Stimulated activated CD8-positive, alpha-beta memory T cell treated with anti-CD3 and anti-CD28 coated beads, Interleukin-12 subunit alpha, Interleukin-12 subunit beta, amount 100 ng/mL, for 1 hour (primary cell): ENCODE results near the gene RHBDD2.
"Not testable (repeated sequence)": the region's sequence is repeated elsewhere in the genome, so short reads cannot be mapped to it uniquely, and the experiment has no call there.

Source experiments
- DNase-seq: peaks from one replicate; pipeline ENCODE4 v3.0.0-alpha.2; 2020; ENCODE audit warnings: low read depth

The RHBDD2 gene

DNA sequence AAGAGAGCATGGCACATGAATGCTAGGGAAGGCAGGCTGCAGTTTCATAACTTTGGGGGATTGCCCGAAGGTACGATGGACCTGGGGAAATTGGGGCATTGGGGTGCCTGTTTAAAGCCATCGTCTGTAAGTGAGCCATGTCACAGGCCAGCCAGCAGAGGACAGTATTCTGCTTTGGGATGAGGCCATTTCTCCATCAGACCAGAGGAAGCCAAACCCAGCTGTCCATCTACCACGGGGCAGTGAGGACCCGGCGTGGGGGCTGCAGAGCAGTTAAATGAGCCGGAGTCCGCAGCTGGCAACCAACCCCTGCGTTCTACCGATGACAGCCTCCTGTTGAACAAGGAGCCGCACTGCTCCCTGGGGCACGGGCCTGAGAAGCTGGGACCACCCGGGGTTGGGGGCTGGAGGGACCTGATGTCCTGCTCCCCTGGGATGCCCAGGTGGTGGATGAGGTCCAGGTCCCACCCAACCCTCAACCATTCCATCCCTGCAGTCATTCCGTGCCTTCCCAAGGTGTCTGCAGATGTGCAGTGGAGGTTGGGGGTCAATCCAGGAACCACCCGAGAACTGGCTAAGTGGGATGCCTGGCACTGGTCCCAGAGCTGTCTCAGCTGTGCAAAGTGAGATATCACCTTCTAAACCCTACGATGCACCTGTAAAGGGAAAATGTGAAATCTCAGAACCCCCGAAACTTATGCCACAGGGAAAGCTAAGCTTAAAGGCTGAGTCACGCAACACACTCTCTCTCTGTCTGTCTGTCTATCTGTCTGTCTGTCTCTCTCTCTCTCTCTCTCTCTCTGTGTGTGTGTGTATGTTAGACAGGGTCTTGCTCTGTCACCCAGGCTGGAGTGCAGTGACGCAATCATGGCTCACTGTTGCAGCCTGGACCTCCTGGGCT is 12.1 kb upstream of the RHBDD2 start:
- peak; percentile 20 for DNase-seq

DNA sequence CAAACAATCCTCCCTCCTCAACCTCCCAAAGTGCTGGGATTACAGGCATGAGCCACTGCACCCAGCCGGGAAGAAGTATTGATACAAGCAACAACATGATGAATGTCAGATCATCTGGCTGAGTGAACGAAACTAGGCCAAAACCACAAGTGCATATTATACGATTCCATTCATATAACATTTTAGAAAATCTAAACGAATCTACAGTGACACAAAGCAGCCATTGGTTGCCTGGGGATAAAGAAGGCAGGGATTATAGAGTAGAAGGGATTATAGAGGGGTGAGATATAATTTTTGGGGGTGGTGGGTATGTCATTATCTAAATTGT is 11.5 kb upstream of the RHBDD2 start:
- DNase-seq: no peak

DNA sequence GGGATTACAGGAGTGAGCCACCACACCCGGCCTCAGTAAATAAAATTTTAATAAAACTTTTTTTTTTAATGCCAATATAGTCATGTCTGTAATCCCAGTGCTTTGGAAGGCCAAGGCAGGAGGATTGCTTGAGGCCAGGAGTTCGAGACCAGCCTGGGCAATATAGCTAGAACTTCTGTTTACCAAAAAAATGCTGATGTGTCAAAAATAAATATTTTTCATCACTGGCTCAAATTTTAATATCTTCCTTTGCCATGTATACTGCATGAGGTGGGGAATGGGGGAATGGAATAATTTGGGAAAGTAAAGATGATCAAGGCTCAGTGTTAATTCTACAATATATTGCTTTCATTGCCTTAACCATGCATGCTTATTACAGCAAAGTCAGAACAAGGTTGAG is 10.7 kb upstream of the RHBDD2 start:
- DNase-seq: no peak

DNA sequence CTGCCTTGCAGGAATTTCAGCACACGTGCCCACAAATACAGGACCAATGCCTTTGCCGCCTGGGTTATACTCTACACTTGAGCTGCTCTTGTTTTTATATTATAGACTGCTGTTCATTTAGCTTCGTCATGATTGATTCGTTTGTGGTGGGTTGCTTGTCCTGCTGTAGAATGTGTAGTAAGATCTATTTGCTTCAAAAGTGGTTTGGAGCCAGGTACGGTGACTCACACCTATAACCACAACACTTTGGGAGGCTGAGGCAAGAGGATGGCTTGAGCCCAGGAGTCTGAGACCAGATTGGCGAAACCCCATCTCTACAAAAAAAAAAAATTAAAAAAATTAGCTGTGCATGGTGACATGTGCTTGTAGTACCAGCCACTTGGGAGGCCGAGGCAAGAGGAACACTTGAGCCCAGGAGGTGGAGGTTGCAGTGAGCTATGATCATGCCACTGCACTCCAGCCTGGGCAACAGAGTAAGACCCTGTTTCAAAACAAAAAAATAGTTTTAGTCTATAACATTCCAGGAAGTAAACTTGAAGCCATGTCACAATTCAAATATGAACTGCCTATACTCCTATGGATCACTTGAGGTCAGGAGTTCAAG is 9.0 kb upstream of the RHBDD2 start:
- no peak for DNase-seq

DNA sequence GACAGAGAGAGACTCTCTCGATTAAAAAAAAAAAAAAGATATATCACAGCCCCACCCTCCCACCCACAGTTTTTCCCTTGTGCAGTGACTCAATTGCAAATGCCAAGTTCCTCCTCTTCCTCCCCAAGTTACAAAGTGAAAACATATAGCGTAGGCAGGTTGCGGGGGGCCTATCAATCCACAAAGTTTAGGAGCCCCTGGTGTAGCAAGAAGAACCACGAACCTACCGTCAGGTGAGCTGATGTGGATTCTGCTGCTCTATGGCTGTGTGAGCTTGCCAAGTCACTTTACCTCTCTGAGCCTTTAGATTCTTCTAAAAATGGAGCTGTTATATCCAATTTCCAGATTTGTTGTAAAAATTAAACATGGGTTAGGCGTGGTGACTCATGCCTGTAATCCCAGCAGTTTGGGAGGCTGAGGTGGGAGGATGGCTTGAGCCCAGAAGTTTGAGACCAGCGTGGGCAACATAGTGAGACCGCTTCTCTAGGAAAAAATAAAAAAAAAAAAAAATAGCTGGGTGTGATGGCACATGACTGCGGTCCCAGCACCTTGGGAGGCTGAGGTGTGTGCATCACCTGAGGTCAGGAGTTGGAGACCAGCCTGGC is 8.2 kb upstream of the RHBDD2 start:
- DNase-seq: no peak

DNA sequence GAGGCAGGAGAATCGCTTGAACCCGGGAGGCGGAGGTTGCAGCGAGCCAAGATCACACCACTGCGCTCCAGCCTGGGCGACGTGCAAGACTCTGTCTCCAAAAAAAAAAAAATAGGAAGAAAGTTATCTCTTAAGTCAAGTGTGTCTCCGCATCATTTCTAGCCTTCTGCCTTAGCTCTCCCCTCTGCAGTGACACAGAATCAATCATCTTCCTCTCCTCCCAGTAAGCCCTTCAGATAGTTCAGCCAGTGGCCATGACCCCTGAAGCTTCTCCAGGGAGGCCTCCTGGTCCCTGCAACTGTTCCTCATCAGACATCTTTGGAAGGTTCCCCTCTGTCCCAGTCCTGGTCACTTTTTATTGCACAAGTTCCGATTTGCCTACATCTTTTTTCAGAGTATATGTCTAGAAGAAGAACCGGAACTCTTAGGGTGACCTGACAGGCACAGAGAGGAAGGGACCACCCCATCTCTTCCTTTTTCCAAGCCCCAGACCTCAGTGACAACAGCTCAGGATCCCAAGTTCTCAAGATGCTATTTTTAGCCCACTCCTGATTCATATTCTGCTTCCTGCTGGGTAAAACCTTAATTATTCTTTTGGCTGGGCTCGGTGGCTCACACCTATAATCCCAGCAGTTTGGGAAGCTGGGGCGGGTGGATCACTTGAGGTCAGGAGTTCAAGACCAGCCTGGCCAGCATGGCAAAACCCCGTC is 6.6 kb upstream of the RHBDD2 start:
- no peak for DNase-seq

DNA sequence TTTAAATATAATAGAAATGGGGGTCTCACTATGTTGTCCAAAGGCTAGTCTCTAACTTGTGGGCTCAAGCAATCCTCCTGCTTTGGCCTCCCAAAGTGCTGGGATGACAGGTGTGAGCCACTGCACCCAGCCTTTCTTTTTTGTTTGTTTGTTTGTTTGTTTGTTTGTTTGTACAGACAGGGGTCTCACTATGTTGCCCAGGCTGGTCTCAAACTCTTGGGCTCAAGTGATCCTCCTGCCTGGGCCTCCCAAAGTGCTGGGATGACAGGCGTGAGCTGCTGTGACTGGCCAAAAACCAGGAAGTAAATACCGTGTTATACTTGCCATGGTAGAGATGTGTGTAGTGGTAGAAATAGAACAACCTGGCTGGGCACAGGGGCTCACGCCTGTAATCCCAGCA is 4.7 kb upstream of the RHBDD2 start:
- not testable (repeated sequence) for DNase-seq

DNA sequence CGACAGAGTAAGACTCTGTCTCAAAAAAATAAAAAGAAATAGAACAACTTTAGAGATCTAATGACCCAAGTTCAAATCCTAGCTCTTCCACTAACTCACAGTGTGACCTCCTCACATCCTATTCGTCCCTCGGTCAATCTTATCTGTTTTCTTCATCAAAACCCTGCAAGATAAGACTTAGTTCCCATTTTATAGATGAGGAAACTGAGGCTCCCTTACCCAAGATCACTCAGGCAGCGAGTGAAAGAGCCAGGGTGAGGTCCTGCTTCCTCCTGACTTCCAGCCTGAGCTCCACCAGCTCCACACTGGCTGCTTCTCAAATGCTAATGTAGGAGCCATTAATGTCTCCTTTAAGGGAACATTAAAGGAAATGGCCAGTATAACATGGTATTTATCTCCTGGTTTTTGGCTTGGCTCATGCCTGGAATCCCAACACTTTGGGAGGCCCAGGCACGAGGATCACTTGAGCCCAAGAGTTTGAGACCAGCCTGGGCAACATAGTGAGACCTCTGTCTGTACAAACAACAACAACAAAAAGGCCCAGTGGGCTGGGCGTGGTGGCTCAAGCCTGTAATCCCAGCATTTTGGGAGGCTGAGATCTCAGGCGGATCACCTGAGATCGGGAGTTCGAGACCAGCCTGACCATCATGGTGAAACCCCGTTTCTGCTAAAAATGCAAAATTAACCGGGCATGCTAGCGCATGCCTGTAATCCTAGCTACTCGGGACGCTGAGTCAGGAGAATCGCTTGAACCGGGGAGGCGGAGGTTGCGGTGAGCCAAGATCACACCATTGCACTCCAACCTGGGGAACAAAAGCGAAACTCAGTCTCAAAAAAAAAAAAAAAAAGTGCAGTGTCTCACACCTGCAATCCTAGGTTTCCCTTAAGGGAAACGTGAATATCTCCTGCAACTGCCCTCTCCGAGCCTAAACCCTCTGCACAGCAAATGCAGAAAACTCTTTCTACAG is 3.4 kb upstream of the RHBDD2 start:
- no peak for DNase-seq

DNA sequence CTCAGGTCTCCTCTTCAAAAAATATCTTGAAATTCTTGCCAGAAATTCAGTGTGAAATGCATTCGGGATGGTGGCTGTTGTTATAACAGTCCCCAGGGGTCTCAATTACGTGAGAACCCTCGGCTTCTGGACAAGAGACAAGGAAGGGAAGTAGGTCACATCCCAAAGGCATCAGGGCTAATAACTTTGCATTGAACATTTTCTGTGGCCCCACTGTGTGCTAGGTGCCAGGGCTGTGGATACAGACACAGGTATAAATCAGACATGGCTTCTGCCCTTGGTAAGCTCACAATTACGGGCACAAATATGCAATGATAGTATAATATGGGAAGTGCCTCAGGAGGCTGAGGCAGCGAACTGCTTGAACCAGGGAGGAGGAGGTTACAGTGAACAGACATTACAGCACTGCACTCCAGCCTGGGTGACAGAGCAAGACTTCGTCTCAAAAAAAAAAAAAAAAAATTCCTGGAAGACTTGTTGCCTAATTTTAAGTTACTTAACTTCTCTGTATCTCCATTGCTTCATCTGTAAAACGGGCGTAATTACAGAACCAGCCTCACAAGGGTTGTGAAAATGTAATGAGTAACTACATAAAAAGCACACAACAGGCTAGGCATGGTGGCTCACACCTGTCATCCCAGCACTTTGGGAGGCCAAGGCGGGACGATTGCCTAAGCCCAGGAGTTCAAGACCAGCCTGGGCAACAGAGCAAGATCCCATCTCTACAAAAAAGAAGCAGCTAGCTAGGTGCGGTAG is 2.5 kb upstream of the RHBDD2 start:
- no peak for DNase-seq

DNA sequence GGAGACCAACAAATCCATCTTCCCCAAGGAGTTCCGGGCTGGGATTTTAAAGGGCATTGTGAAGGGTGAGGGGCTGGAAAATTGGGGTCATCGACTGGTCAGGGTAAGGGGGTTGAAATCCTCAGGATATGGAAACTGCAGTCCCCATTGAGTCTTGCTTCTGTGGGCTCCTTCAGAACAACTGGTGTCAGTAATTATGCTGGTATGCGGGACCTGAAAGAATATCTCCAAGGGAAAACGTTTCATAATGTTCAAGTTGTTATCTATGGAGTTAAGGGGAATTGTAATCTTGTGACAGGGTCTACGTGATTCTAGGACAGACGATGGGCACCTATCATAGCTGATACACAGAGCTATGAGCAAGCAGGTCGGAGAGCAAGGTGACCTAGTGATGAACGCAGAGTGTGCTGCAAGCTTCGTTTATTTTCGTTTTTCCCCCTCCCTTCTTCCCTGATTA is 494 bp upstream of the RHBDD2 start:
- DNase-seq: no peak

DNA sequence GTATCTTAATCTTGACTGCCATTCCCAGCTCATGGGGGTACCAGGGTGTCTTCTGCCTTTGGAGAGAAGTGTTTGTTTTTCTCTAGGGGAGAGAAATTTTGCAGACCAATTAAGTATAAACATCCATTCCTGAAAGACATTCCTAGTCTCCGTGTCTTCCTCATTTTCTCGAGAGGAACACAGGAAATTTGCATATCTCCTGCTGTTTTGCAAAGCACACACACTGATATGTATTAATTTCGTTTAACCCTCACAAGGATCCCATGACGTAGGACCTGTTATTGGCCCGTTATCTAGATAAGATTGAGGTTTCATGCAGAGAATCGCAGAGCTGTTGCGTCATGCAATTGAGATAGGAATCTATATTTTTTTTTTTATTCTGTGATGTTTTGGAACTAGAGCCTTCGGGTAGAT is 944 bp downstream of the RHBDD2 start:
- peak; percentile 27 for DNase-seq

DNA sequence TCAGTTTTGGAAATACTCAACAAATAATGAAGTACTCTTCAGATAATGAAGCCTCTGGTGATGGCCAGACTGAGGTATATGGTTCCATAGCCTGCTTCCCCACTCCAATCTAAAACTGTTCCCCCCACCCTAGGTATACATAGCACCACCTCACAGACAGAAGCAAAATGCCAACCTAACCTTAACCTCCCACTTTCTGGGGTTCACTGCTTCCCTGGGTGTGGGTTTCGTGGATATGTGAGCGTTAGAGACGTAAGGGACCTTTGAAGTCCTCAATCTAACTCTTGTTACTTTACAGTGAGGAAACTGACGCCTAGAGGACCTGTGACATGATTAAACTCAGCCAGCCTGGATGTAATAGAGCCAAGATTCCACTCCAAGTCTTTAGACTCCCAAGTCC is 1.4 kb downstream of the RHBDD2 start:
- no peak for DNase-seq

DNA sequence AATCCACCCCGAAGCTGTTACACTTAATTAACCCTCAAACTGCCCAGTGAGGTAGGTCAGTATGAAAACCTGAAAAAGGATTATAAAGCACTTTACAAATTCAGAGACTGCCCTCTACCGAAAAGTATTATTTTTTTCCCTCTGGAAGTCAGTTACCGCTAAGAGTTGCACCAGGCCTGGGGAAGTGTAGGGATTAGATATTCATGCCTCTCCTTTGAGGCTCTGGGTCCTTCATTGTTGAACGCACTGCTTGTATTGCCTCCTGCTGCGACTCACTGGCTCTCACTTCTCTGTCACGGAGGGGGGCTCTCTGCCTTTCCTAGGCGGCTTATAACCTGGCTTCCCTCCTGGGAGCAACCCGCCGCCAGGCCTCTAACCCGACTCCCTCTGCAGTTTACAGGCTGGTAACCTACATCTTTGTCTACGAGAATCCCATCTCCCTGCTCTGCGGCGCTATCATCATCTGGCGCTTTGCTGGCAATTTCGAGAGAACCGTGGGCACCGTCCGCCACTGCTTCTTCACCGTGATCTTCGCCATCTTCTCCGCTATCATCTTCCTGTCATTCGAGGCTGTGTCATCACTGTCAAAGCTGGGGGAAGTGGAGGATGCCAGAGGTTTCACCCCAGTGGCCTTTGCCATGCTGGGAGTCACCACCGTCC is 2.7 kb downstream of the RHBDD2 start:
- no peak for DNase-seq

DNA sequence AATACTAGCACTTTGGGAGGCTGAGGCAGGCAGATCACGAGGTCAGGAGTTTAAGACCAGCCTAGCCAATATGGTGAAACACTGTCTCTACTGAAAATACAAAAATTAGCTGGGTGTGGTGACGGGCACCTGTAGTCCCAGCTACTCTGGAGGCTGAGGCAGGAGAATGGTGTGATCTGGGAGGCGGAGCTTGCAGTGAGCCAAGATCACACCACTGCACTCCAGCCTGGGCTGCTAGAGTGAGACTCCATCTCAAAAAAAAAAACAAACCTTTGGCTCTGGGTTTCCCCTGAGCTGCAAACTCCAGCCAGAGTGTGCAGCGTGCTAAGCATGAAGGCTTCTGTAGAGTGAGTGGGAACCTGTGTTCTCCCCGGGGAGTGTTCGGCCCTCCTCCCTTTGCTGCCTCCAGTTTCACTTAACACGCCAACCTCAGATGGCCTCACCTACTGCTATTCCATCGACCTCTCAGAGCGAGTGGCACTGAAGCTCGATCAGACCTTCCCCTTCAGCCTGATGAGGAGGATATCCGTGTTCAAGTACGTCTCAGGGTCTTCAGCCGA is 4.5 kb downstream of the RHBDD2 start:
- not testable (repeated sequence) for DNase-seq

DNA sequence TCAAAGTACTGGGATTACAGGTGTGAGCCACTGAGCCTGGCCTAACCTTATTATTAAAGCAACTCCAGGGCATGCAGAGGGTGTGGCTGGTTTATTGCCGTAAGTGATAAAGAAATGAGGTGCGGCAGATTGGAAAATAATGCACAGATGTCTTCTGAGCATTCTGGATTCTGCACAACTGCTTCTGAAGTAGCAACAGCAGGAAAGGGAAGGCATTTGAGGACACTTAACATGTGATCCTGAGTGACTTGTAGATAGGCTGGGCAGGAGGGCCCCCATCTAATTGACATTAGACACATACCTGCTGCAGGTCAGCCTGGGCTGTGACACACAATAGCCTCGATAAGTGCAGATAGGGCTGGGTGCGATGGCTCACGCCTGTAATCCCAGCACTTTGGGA is 5.6 kb downstream of the RHBDD2 start:
- no peak for DNase-seq

DNA sequence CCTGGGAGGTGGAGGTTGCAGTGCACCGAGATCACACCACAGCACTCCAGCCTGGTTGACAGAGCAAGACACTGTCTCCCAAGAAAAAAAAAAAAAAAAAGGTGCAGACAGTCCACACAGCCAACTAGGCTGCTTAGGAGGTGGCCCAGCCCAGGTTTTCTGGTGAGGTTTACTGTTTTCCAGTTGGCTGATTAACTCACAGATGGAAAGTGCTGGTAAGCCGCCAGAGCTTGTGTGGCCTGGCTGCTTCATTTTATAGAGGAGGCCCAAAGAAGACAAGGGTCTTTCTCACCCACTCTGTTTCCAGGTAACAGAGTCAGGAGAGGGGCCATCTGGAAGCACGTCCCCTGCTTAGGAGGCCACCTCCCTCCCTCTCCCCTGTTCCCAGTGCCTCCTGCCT is 6.2 kb downstream of the RHBDD2 start:
- DNase-seq: no peak

DNA sequence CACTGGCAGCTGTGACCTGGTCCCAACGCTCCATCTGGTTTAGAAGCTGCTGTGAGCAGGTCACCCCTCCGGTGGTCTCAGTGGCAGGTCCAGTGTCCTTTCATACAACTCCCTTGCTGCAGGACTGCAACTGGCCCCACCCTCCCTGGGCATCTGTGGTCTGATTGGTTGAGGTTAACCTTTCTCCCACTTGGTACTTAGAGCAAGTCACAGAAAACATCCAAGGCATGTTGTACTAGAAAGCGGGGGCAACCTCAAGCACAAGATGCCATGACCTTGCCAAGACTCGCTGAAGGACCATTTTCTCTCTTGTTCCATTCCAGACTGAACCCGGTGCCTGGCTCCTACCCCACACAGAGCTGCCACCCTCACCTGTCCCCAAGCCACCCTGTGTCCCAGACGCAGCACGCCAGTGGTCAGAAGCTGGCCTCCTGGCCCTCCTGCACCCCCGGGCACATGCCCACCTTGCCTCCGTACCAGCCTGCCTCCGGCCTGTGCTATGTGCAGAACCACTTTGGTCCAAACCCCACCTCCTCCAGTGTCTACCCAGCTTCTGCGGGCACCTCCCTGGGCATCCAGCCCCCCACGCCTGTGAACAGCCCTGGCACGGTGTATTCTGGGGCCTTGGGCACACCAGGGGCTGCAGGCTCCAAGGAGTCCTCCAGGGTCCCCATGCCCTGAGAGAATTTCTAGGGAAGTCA is 9.0 kb downstream of the RHBDD2 start:
- no peak for DNase-seq

DNA sequence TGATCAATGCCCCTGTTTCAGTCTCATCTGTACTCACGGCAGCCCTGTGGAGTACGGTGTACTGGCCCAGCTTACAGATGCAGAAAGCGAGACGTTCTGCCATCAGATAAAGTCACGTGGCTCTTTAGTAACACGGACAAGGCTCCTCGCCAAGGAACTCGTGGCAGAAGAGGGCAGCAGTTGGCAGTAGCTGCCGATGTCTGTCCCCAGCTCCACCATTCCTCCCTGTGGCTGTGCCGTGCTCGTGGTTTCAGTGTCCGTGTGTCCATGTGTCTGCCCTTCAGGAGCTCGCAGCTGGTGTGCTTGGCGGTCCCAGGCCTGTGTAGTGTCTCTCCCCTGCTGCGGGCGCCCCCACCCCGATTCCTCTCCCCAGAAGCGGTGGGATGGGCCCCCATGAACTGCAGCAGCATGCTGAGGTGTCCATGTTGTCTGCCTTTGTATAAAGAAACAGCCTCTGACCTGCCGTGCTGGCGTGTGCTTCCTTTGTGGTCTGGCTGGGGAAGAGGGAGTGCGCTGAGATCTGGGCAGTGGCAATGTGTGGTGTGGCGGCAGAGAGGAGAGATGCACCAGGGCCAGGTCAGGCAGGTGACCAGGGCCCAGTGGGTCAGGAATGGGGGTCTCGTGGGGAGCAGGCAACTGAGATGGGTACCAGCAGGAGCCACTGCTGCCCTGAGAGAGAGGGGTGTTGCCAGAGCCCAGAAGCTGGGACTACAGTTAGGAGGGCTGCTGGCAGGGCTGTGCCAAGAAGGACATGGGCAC is 9.8 kb downstream of the RHBDD2 start:
- no peak for DNase-seq
